HG02943 (cell line): ENCODE results near the gene RAPGEF3.

Experiments
- ATAC-seq: cut with Tn5 transposase; IDR thresholded peaks from one replicate; pipeline ENCODE4 v1.9.1; 2021; ENCODE audit warnings: mild to moderate bottlenecking, low read depth, moderate library complexity; ENCODE audit not compliant: unreplicated experiment

Gene RAPGEF3

DNA sequence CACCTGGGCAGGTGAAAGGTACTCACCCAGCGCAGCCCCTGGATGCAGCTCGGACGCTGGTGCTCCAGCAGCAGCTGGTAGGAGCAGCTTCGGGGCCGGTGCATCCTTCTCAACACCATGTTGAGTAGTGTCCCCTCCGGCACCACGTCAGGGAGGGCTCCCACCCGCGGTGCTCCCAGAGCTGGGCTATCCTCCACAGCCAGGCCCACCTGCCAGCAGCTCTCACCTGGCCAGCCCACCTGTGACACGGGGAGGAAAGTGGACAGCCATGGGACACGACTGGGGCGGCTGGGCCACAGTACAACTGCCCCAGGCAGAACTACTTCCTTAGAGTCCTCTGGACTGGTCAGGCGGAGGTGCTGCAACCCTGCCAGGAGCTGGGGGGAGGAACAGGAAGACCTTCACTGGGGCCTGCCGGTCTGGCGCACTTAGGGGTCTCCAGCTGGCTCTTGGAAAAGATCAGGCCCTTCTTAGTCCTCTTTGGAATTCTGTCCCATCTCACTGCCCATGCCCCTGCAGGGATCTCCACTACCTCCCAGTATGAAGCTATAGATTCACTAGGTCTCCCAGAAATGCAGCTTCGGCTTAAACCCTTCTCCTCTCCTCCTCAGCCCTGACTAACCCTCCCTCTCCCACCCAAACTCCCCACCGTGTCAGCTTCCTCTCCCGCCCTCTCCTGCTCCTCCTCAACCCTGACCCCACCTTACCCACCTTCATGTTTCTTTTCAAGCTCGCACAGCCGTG is 668 bp downstream of the RAPGEF3 start:
- ATAC-seq = no peak

DNA sequence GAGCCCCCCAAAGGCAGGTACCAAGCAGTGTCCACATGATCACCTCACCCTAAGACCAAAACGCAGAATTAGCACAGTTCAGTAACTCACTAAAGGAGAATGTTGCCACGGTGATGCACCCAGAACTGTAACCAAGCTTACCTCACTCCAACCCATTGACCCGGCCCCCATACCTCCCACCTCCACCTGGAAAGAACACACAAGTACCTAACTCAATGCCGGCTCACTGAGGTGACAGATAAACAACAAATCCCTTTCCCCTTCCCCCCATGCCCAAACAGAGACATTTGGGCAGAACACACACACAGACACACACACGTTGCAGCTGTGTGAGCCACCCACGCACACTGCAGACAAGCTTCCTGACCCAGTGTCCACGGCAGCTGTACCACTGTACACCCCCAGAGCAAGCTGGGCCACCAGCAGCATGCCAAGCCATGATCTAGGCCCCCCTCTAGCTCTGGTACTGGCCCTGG is 1.3 kb downstream of the RAPGEF3 start:
- ATAC-seq = no peak

DNA sequence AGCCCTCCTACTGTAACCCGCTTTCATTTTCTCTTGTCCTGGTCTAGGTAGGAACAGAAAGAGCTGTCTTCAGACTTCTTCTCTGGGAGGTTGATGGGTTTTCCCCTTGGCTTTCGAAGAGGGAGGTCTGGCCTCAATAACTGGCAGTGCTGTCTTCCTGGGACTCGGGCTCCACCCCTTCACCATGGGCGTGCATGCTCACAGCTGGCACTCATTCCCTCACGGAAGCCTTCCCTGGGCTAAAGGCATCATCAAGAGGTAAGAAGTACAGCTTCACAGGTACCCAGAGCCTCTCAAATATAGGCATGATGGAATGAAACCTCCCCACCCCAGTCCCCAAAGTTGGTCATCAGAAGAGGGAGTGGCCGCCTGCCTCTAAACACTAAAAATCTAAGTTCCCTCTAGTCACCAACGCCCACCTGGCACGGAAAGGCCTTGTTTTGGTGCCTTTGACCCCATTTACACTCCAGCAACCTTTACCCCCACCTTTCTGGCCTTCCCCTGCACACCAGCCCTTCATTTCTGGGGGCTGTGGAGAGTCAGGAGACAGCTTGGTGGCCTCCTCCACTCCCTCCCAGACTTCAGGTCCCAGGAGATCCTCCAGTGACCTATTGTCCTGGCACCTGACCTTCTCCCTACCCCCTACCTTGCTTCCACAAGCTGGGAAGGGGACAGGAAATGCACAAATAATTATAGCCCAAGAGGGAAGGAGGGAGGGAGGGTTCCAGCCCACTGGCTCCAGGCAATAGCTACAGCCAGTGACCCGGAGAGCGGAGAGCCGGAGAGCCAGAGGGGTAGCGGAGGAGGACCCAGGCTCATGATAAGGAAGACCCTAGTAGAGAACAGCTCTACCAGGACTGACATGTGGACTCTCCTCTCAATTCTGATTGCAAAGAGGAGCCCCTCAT is 2.8 kb downstream of the RAPGEF3 start:
- ATAC-seq = peak; percentile 55

DNA sequence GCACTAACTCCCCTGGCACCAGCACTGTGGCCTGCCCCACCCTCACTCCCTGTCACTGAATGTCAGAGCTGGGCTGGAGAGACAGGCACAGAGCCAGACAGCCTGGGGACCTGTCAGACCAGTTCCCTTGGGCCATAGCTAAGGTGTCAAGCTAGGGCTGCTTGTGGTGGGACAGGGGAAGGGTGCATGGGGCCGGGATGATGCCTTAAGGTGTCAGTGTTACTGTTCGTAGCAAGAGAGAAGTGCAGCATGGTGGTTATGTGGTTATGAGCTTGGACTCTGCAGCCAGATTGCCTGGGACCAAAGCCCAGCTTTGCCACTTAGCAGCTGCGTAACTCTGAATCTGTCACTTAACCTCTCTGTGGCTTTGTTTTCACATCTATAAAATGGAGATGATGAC is 3.8 kb downstream of the RAPGEF3 start:
- peak; percentile 19 for ATAC-seq

DNA sequence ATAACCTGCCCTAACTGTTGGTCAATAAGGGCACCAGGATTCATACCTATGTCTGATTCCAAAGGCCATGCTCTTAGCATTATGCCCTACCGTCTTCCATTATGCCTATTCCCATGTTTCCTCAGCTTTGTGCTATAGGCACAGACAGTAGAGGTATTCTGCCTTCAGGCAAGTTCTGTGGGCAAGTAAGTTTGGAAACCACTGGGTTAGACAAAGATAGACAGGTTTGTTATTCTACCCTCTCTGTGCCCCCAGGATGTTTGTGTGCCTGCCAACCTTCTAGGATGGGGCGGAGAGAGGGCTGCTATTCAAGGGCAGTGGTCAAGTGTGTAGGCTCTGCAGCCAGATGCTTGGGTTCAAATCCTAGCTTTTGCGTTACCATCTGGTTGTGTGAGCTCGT is 4.6 kb downstream of the RAPGEF3 start:
- ATAC-seq = no peak

DNA sequence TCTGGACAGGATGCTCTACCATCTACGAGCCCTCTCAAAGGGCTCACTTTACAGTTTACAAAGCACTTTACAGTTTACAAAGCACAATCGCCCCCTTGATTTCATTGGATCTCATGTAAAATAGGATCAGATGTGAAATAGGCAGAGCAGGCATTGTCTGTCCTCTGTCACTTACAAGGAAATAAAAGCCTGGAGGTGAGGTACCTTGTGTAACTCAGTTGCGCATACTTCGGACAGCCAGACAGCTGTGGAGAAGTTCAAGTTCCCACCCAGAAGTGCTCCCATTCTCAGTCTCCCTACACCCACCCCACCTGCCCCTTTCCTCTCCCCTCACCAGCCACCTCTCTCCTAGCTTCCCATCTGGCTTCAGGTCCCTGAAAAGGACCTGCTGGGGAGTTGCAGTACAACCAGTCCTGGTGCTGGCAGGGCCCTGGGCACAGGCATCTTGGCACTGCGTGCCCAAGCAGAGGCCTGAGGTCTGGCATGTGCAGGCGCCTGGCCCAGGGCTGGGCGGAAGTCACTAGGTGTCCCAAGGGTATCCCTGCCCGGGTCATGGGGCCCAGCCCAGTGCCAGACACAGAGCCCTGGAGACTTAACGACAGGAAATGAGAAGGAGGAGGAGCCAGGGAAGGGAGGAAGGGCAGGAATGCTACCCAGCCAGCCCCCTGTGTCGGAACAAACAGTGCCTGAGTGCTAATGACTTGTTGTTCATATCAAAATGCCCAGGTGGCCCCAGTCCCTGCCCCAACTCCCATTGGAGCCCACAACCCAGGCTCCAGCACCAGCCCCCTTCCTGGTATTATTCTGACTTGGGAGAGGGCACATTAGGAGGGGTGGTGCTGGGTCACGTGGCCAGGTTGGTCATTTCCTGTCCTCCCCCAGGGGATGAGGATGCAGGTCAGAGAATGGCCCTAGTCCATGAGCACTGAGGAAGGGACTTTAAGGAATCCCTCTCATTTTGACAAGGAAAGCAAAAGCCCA is 5.4 kb downstream of the RAPGEF3 start:
- no peak for ATAC-seq

DNA sequence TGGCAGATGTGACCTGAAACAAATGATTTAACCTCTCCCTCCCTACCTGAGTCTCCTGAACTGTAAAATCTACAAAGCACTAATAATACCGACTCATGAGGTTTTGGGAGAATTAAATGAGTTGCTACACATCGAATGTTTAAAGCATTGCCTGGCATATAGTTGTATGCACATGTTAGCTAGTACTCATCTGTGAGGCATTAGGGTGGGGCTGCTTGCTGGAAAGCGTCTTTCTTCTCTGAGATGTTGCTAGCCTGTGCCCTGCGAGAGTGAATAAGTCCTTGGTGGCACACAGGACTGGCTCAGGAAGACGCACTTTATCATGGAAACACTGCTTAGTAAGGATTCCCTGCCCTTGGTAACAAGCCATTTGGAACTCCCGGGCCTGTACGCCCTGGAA is 6.1 kb downstream of the RAPGEF3 start:
- ATAC-seq = no peak

DNA sequence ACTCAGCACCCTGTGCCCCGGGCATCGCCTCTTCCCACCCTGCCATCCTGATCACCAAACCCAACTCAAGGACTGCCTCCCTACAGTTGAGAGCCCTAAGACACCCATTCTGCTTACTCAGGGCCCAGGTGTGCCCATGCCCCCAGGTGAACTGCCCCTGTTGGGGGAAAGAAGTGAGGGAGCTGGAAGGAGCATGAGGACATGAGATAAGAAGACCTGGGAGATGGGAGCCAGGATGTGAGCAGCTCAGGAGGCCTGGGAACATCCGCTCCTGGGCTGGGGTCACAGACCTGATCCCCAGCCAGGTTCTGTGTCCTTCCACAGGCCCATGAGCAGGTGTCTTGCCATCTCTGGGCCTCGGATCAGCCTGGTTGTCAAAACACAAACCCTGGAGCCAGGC is 6.6 kb downstream of the RAPGEF3 start:
- ATAC-seq = no peak

DNA sequence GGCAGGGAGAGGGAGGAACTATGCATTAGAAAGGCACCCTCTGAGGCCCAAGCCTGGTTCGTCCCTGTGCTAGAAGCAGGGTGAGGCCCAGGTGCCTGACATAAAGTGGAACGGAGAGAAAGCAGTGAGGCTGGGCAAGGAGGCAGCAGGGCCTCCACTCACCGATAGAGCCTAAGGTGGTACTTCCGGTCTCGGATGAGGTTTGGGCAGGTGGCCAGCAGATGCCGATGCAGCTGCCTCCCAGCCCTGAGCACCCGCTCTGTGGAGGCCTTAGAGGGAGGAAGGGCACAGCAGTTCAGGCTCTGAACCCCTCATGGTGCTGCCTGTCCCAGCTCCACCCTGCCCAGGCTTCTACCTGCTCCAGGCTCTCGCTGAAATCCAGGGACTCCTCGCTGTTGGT is 7.1 kb downstream of the RAPGEF3 start:
- ATAC-seq = no peak

DNA sequence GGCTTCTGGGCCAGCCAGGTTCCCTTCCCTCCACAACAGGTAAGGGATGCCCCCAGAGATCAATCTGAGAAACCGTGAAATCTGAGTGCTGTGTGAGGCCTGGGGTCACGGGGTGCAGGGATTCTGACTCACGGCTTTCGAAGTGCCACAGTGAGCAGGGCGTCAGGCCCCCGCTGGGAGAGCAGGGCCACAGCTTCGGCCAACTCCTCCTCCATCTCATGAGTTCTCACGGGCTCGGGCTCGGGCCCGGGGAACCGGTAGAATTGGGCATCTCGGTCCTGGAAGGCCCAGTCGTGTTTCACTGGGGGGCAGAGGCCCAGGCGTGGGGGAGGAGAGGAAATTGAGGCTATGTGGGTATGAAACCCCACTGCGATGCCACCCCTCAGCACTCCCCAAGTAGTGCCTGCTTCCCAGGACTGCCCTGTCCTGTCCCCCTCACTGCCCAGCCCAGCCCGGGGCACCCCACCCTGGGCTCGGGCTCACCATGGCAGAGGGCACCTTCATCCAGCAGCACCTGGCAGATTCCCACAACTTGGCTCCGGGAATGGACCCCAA is 7.7 kb downstream of the RAPGEF3 start:
- no peak for ATAC-seq

DNA sequence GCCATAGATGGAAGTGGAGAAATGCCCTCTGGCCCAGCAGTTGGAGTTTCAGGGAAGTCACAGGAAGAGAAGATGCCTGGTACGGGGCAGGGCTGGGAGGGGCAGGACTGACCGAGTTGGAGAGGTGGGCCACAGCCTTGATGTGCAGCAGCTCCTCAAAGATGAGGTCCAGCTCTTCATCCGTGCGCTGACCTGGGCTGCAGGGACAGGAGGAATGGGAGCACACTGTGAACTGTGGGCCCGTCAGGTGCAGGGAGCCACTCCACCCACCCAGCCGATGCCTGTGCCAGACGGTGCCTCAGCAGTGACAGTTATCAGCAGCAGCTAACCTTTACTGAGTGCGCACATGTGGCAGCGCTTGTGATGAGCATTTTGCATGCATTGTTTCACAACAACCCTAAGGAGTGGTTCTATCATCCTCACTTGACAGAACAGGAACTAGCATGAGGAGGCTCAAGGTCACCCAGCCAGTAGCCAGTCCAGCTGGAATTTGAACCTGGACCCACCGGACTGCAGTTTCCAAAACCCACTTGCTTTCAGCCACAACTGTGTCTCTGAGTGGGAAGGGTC is 8.4 kb downstream of the RAPGEF3 start:
- no peak for ATAC-seq

DNA sequence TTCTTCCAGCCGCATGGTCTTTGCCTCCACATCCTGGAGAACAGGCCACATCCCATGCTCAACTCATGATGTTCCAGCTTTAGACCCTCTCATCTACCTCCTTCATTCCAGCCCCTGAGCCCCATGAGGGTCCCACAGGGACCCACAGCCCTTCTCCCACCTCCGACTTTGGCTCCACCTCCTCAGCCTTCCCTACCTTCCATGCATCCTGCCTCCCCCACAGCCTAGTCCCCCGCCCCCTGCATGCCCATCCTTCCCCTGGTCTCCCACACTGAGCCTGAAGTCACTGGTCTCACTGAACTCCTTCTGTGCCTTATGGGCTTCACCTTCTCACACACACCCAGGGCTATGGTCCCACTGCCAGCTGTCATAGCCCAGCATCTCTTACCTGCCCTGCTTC is 9.8 kb downstream of the RAPGEF3 start:
- ATAC-seq = no peak

DNA sequence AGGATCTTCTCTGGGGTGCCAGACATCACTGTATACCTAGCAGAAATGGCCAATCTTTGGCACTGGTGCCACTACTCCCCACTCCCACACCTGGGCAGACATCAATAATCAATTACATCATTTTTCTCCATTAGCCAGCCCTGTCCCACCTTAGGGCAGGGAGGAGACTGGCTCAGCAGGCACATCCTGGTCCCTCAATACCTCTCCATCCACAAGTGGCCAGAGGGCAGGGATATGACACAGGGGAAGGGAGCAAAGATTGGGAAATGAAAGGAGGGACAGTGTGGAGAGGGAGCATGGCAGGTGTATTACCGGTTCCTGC is 10.2 kb downstream of the RAPGEF3 start:
- no peak for ATAC-seq

DNA sequence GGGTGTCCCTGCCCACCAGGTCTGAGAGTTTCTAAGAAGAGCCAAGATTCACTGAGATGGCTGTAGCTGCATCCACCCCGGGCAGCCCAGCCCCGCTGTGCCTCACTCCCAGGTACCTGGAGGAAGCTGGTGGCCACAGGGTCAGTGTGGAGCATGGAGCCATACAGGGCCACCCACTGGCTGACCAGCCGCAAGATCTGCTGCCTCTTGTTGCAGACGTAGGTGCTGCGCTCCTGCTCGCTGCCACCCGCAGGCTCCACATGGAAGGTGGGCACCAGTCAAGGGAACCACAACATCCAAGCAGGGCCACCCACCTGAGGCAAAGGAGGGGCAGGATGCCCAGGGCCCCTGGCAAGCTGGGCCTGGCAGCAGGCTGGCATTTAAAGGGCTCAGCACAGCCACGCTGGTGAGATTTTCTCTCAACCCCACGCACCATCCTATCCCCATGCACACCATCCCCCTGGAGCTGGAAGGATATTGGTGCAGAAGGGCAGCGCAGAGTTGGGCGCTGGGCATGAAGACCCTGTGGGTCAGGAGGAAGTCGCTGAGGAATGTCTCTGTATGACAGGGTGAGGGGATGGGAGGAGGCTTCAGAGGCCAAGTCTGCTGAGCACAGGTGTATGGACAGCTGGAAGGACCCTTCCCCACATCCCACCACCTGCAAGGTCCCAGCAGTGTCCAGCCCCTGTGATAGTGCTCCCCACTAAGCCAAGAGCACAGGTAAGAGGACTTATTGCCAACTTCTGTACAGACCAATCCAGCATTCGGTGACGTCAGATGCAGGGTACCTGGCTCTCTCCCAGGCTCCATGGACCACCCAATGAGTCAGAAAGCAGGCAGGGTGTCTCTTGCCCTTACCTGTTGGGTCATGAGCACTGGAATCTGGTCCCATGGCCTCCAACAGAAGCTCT is 10.8 kb downstream of the RAPGEF3 start:
- ATAC-seq = no peak

DNA sequence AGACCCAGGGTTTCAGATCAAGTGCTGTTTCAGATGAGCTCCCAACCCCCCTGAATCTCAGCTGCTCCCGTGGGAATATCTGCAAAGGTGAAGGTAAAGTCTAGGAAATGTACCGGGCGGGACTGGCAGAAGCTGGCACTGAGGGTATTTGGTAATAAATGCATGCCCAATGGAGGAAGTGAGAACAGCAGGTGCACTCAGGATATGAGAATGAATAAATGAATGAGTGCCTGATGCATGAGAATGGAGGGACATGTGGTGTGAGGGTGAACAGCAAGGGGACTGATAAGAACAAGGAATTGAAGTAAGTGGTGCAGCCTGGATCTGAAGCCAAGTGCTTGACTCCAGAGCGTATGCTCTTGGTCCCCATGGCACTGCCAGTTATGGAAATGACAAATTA is 11.6 kb downstream of the RAPGEF3 start:
- ATAC-seq = no peak

DNA sequence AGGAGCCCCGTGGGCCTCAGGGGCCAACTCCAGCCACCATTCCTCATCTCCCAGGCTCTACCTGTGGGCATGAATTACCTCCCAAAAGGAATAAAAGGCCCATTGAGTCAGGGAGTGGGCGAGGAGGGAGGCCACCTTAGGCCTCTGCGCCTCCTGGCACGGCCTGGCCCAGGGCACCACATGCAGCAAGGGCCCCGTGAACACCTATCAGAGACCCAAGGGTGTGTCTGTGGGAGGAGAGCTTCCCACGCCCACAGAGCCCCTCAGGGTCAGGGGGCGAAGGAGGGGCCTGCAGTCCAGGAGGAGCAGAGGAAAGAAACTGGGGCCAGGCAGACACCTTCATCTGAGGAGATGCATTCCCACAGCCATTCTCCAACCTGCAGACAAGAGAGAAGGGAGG is 12.2 kb downstream of the RAPGEF3 start:
- ATAC-seq = no peak

DNA sequence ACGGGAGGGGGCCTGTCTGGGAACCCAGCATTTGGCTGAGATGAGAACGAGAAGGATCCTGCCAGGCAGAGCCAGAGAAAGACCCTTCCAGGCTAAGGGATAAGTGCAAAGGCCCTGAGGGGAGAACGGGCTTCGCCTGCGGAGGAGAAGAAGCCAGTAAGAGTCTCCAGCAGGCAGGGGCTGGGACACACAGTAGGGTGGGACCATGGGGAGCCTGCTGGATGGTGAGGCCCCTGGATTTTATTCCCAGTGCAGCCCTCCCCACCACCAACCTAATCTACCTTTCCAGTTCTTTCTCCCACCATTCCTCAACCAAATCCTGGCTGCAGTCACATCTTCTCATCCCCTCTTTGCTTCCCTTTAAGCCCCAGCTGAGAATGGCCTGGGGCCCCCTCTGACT is 12.6 kb downstream of the RAPGEF3 start:
- ATAC-seq = no peak

DNA sequence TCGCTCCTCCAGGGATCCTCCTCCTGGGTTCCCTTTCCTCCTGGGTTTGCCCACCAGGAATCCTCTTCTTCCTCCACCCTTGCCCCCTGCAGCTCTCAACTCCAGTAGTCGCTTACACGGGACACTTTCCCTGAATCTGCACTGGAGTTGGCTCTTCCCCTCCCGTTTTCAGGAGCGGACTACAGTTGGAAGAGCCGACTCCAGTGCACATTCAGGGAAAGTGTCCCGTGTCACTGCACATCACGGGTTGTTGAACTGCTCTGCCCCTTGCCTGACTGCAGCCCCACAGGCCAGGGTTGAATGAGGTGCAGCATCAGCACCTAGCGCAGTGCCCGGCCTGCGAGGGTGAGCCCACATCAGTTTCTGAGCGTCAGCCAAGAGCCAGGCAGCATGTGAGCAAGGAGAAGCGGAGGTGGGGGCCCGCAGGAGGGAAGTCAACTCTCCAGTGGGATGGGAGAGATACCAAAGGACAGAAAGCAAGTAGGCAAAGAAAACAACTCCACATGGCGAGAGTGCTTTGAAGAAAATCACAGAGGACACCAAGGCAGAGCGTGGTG is 13.1 kb downstream of the RAPGEF3 start:
- ATAC-seq = no peak
